ENCODE measurements around the gene SERTAD1.
A peak's percentile ranks its signal among the peaks of the same experiment; 100 is the strongest.
"Not testable (repeated sequence)": the region's sequence is repeated elsewhere in the genome, so short reads cannot be mapped to it uniquely, and the experiment has no call there.

SERTAD1 gene

GRCh38 chr19:40425450-40426287, at the start of gene SERTAD1:
Gene SERTAD1 (minus strand): TSS chr19:40425992. CDS start chr19:40423546, 2,446 bp downstream.
- DNase-seq: peak; percentile 100

- DNase-seq: no peak
These were observed 48.9 kb upstream of the SERTAD1 start for GRCh38 chr19:40474737-40475136.

GRCh38 chr19:40472516-40472915, 46.7 kb upstream of the SERTAD1 start:
- no peak for DNase-seq

- no peak for DNase-seq
These were observed 45.3 kb upstream of the SERTAD1 start for GRCh38 chr19:40471111-40471510.

- no peak for DNase-seq
These were observed 43.2 kb upstream of the SERTAD1 start for GRCh38 chr19:40469011-40469410.

- no peak for DNase-seq
These were observed 41.4 kb upstream of the SERTAD1 start, which contains the start of gene SPTBN4 for GRCh38 chr19:40466985-40467734. Gene SPTBN4 (plus strand): TSS chr19:40467001. CDS start chr19:40472622, 5,621 bp downstream.

GRCh38 chr19:40466219-40466984, 40.6 kb upstream of the SERTAD1 start:
- peak; percentile 76 for DNase-seq

GRCh38 chr19:40465557-40466218, 39.9 kb upstream of the SERTAD1 start, which contains the start of gene BLVRB:
Gene BLVRB (minus strand): TSS chr19:40465745. CDS start chr19:40465688, 57 bp downstream.
- peak; percentile 100 for DNase-seq

- DNase-seq: peak; percentile 32
These were observed 39.3 kb upstream of the SERTAD1 start for GRCh38 chr19:40465025-40465556.

- DNase-seq: peak; percentile 90
These were observed 38.5 kb upstream of the SERTAD1 start for GRCh38 chr19:40464059-40465024.

- not testable (repeated sequence) for DNase-seq
These were observed 37.8 kb upstream of the SERTAD1 start for GRCh38 chr19:40463587-40464037.

GRCh38 chr19:40461669-40462221, 36.0 kb upstream of the SERTAD1 start:
- no peak for DNase-seq

- DNase-seq: no peak
These were observed 34.4 kb upstream of the SERTAD1 start for GRCh38 chr19:40460185-40460584.

- DNase-seq: no peak
These were observed 32.8 kb upstream of the SERTAD1 start for GRCh38 chr19:40458597-40458974.

- no peak for DNase-seq
These were observed 32.3 kb upstream of the SERTAD1 start for GRCh38 chr19:40457953-40458596.

GRCh38 chr19:40457048-40457447, 31.3 kb upstream of the SERTAD1 start:
- no peak for DNase-seq

GRCh38 chr19:40453943-40454342, 28.2 kb upstream of the SERTAD1 start:
- DNase-seq: not testable (repeated sequence)

GRCh38 chr19:40453151-40453735, 27.5 kb upstream of the SERTAD1 start:
- no peak for DNase-seq

GRCh38 chr19:40452016-40452415, 26.2 kb upstream of the SERTAD1 start:
- DNase-seq: no peak

GRCh38 chr19:40450664-40451063, 24.9 kb upstream of the SERTAD1 start:
- DNase-seq: no peak

Data from stimulated activated CD8-positive, alpha-beta memory T cell treated with anti-CD3 and anti-CD28 coated beads, Interleukin-4, amount 100 ng/mL, for 48 hours (primary cell).